GM21515 (cell line): Measurements from ENCODE around the gene ENAH.
"Not testable (repeated sequence)": the region's sequence is repeated elsewhere in the genome, so short reads cannot be mapped to it uniquely, and the experiment has no call there.

Source experiments
- ATAC-seq: cut with Tn5 transposase; IDR thresholded peaks from one replicate; pipeline ENCODE4 v1.9.1; 2021; ENCODE audit not compliant: unreplicated experiment

ENAH gene

DNA sequence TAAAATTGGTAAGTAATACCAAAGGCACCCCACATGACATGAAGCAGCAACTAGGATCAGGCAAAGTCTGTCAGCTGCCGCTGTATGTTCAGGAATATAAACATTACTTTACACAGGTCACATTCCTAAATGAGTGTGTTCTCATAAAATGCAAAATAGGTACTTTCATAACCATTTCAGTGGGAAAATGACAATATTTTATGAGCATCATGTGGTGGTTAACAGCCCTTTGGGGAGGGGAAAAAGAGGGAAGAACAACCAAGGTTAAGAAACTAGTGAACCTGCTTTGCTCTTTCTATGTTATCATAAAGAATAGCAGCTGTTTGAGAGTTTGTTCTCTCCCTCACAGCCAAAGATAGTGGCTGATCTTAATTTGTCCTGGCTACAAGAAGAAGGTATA is 119.7 kb downstream of the ENAH start:
- ATAC-seq = no peak

DNA sequence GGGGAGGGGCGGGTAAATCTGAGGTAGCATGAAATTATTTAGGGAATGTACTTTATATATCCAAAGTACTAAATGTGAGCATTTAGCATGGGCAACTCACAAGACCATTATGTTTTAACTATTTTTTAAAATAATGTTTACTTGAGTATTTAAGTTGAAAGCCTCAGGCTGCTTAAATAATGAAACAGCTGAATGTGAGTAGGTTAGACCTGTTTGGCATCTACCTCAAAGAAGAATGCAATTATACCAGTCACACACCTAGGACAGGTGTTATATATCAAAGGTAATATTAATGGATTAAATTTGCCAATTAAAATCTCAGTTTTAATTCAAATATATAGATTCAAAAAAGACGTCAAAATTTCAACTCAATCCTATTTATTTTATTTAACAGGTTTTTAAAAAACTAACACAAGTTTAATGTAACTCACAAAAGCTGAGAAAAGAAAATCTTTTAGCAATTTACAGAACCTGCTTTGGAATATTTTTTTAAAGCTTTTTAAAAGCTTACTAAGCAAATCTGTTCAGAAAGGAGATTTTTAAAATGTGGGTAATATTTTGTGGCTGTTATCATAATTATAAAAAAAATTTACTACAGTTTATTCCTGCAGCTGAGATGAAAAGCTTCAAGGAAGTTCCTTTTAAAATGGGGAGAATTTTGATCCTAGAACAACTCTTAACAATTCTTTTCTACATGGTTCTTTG is 120.5 kb downstream of the ENAH start:
- no peak for ATAC-seq

DNA sequence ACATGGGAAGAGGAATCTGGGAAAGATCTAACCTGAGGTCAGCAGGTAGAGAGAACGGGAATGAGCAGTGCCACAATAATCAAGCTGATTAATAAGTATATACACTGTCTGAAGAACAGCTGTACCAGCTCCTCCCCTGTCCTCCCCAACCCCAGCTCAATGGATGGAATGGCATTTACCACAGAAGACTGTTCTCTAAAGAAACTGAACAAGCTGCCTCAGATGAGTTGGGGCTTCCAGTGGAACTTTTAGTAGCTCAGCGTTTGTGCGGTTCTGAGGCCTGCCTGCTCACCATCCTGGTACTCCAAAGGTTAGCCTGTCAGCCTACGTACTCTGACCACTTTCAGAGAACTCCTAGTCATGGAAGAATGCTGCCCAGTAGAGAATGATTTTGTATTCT is 123.2 kb downstream of the ENAH start:
- ATAC-seq = no peak

DNA sequence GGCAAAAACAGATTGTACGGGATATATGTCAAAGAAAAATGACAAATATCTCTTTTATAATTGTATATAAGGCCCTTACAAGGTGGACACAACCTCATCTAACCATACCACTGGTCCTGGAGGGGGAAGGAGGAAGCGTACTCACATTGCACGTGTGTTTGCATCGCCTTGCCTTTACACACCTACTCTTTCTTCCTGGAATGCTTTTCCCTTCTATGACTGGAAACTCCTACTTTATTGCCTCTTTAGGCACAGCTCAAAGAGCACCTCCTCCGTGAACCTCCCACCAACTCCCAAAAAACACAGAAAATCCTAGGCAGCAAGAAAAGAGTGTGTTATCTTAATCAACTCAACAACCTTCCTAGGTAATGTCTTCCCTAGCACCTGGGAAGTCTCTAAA is 125.3 kb downstream of the ENAH start:
- no peak for ATAC-seq

DNA sequence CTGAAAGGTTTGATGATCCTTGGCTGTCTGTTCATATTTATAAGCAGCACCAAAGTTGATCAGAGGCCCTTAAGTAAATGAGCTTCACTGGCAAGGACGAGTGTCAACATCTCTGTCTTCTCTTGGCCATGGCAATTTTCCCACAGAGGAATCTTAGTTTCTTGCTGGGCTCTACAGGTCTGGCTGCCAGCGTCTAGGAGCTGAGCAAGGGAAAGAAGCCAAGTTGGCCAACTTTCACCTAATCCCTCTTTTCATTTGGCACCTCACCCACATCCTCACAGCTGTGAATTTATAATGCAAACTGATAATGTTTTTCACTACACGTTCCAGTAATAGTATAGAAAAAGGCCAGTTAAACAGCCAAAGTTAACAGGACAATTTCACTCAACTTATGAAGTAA is 126.0 kb downstream of the ENAH start:
- no peak for ATAC-seq

DNA sequence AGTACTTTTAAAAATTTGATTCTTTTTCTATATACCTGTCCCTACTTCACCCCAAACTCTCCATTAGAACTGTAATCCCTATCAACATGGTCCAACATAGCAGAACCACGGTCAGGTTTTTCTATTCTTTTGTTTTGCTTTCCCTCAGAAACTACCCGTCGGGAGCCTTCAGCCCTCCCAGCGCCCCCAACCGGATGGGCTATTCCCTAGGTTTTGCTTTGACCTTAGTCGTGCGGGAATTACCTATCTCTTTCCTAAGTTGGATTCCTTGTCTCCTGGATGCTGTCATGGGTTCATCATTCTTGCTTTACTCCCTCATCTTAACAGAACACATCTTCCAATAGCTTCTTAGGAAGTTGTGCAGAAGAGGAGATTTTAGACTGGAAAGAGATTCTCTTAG is 127.5 kb downstream of the ENAH start:
- ATAC-seq = no peak

DNA sequence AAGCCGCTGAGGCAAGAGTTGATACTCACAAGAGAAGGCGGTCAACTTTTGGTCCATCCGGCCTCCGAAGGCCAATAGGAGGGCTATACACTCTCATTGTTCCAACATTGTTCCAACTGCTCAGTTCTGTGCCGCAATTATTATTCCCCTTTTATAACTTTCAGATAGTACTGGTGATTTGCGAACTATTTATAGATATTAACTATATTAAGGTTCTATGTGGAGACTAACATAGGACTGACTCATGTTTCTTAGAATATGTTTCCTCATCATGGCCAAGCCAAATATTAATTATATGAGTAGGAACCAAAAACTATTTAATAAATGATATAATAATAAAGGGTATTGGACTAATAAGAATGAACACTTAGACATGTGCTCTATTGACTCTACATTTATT is 128.4 kb downstream of the ENAH start:
- no peak for ATAC-seq

DNA sequence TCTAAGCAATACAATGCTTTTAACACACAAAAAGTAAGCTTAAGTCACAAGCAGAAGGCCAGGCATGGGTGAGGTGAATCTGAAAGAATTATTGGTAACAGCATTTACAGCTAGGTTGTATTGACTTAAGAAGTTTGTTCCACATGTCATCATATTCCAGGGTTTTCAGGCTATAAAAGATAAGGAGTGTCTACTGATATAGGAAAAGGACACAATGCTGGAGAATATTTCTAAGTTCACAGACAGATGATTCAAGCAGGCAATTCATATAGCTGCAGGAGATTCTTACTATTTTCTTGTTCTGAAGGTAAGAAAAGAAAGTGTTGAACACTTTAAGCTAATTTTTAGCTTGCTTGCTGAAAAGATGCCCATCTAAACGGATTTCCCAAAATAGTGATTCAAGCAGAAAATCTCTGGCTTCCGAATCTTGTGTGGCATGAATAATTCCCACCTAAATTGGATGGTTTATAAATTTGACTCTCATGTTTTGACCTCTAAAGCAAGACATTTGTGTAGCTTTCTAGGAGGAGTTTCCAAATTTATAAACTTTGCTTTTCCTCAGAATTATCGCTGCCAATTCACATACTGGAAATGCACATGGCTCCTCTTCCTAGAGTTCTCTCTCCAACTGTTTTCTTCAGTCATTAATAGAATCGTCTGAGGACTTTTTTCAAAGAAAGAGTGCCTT is 129.5 kb downstream of the ENAH start:
- ATAC-seq = no peak

DNA sequence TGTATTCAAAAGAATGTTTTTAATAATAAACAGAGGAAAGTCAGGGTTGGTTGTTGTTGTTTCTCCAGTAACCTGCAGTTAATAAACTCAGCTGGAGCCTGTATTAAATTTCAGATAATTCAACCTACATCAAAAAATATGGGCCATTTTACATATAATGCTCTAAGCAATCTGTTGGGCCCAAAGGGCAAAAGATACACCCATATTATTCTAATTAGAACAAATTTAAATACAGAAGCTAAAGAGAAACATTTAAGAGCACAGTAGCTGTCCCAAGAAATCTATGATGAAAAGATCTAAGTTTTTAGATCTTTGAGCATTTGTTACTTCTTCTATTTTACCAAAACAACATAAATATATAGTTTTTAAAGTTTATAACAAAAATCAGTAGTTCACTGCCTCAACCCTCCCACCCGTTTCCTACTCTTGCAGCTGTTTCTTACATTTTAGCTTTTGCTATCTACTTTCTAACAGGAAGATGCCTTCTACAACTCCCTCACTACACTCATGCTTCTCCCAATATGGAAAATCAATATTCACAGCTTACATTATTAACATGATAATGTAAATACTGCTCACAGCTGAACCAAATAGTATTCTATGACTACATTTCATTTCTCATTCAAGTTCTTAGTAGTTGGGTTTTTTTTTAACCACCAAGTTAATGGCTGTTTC is 130.2 kb downstream of the ENAH start:
- no peak for ATAC-seq

DNA sequence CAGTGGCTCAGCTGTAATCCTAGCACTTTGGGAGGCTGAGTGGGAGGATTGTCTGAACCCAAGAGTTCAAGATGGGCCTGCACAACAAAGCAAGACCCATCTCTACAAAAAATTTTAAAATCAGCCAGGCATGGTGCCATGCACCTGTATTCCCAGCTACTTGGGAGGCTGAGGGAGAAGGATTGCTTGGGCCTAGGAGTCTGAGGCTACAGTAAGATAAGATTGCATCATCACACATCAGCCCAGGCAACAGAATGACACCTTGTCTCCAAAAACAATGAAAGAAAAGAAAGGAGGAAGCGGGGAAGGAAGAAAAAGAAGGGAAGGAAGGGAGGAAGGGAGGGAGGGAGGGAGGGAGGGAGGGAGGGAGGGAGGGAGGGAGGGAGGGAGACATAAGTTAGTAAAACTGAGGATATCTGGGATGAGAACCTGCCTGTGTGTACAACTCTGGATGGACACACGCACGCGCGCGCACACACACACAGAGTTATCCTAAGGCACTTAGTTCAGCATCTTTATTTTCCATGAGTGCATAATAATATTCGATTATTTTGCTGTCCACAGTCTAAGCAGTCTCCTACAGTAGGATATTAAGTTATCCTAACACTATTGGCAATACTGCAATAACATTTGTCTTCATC is 132.2 kb downstream of the ENAH start:
- no peak for ATAC-seq

DNA sequence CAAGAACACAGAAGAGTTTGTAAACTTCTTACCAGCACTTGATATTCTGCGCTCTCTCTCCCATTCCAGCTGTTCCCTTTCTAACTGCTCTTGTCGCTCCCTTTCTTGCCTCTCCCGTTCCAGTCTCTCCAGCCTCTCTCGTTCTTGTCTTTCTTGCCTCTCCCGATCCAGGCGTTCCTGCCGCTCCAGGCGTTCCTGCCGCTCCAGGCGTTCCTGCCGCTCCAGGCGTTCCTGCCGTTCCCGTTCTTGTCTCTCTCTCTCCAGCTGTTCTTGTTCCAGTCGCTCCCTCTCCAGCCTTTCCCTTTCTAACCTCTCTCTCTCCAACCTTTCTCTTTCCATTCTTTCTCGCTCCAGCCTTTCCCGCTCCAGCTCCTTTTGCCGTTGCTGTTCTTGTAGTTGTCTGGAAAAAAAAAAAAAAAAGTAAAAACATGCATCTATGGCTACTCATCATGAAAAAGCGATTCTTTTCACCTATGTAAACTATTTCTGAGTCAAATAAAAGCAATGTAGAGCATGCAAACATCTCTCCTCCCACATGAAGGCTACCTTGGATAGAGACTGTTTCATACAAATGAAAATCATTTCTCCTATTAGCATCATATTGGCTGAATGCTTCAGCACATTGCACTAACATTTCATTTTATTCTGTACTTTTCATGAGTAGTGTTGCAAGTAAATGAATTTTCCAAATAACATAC is 133.6 kb downstream of the ENAH start:
- ATAC-seq = no peak

DNA sequence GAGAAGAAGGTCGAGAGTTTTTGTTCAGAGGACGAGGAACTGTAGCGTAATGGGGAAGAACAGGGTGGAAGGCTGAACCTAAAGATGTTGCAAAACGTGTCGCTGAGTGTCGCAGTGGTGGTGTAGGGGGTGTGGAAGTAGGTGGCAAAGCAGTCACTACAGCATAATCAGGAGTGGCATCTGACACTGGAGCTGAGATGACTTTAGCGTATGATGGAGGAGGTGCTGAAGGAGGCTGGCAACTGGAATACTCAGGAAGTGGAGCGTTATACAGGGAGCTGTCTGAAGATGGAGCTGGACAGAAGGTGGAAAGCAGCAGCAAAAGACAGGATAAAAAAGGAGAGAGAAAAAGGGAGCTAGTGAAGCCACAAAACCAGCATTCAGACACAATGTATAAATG is 135.2 kb downstream of the ENAH start:
- ATAC-seq = no peak

DNA sequence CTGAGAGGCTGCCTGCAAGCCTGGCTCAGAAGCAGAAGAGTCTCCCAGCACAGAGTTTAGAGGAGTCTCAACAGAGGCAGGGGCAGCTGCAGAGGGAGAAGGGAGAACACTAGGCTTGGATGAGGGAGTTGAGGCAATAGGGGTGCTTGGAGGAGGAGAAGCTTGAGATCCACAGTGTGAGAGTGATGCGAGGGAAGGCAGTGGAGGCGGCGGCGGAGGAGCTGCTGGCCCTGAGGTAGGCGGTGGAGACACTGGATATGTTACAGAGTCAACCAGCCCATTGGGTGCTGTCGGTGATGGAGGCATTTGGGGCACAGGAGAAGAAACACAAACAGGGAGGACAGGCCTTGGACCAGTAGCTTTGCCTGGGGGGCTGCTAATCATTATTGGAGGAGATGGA is 135.7 kb downstream of the ENAH start:
- no peak for ATAC-seq

DNA sequence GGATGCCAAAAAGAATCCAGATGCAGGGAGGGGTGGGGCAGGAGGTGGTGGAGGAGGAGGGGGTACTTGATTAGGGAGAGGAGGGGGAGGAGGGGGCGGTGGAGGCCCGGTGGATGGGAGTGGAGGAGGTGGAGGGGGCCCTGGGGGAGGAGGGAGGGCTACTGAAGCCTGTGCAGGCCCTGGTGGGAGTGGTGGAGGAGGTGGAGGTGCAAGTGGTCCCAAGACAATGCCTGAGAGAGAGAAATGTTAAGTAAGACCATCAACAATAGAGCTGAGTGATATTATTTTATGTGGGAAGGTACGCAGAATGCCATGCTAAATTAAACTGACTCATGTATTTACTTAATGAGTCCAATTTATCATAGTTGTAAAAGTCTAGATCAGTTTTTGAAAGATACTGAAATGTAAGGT is 138.2 kb downstream of the ENAH start:
- no peak for ATAC-seq

DNA sequence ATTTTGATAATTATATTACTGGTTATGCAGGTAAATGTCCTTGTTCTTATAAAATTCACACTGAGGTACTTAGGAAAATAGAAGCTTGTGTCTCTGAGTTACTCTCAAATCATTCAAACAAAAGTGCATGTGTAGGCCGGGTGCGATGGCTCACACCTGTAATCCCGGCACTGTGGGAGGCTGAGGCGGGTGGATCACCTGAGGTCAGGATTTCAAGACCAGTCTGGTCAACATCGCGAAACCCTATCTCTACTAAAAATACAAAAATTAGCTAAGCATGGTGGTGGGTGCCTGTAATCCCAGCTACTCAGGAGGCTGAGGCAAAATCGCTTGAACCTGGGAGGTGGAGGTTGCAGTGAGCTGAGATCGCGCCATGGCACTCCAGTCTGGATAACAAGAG is 139.3 kb downstream of the ENAH start:
- ATAC-seq = not testable (repeated sequence)

DNA sequence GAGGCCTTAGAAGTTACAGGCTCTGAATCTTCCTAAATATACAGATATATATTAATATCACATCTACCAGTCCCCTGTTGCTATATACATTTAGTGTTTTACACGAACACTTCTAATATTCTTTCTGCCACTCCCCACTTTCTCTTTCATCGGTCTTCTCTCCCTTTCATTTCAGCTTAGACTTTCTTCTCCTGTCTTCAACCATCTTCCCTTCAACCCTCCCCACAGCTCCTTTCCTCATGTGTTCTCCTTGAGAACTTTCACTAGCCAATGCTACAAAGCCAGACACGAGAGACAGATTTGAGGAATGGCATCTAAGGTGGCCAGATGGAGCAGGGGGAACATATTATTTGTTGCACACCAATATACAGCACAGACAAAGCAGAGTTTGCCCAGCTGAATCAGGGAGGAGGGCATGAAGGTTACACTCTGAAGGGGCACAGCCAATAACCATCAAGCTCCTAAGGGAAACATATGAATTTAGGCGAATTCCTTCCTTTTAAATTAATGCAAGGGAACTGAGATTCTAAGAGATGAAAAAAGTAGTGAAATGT is 141.0 kb downstream of the ENAH start:
- ATAC-seq = no peak

DNA sequence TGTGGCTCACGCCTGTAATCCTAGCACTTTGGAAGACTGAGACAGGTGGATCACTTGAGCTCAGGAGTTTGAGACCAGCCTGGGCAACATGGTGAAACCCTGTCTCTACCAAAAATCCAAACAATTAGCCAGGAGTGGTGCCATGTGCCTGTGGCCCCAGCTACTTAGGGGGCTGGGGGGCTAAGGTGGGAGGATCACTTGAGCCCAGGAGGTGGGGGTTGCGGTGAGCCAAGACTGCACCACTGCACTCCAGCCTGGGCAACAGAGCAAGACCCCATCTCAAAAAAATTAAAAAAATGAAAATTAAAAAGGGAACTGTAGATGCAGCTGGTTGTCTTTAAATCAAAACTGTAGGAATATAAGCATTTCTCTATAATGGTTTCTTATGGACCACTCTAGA is 142.2 kb downstream of the ENAH start:
- ATAC-seq = not testable (repeated sequence)

DNA sequence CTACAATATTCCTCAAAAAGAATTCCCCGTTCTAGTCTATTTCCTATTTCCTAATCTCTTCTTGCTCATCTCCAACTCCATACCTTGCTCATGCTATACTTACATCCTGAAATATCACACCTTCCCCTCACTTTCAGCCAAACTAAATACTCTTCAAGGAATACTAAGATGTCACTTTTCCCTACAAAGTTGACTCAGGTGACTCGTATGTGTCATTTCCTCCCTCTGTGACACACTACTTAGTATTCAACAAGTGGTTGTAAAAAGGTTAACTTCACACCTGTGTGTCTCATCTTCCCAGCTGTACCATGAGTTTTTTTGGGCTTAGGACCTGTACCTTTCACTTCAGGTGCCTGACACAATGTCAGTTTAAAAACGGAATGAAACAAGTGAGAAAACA is 143.2 kb downstream of the ENAH start:
- ATAC-seq = no peak

DNA sequence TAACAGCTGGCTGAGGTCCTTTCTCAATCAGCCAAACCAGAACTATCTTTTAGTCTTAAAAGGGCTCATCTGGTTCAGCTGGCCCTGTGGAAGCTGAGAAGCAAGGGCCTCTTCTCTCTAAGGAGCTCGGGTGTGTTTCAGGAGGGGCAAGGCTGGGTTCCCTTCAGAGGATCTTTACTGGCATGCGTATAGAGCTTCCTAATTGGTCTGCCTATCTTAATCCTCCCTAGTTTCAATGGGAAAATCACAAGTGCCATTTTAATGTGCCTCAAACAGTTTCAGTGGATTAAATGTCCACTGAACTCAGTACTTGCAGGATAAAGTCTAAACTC is 143.6 kb downstream of the ENAH start:
- ATAC-seq = no peak

DNA sequence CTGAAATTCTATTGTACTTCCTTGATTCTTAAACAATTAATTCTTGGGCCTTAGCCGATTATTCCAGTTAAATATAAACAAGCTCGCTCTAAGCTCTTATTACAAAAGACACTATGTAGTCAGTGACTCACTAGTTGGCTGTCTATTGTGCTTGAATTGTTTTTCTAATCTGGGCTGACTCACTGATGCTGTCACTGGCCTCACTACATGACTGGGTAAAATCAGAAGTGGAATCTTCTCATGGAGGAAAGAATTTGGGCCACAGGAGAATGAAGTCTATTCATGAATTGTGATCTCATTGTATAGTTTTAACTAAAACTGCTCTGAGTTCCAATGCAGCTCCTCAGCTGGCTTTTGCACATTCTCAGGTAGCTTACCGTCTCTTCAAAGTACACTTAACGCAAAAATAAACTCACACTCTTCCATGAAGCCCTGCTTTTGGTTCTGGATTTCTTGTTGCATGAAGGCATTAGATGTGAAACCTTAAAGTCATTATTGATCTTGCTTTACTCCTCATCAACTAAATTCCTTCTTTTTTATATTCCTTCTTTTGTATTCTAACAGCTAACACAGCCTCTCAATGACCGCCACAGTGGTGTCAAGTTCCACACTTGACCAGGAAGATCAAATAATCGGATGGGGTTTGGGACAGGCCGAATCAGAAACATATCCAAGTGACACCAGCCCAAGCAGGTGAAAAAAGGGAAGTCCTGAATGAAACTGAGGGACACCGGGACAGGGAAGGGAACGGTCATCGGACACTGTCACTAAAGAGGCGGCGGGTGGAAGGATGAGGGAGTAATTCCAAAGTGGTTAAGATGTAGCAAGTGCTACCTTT is 144.2 kb downstream of the ENAH start:
- no peak for ATAC-seq
